WTC11 (cell line): ENCODE measurements around the gene AOX1. TPM values are rescaled to one million over a fixed set of nuclear protein-coding genes. Genes with fewer than 3 reads are reported as not detected.

Experiments
- ATAC-seq: fragments of 200-7000 bp; cut with Tn5 transposase; 2 replicates; pipeline ENCODE4 v1.10.0; 2021; ENCODE audit warnings: mild to moderate bottlenecking, moderate library complexity
- CTCF ChIA-PET: fragments of 300-600 bp; sonication (Branson Sonifier 250); formaldehyde crosslinking; loops from one replicate; lab custom pipeline; 2021; ENCODE audit warnings: antibody characterized with exemption; lab: Charles Lee
- POLR2A ChIA-PET: fragments of 350-600 bp; sonication (Branson Sonifier 250); formaldehyde crosslinking; loops from one replicate; lab custom pipeline; 2021; ENCODE audit warnings: antibody characterized with exemption; lab: Charles Lee
- DNase-seq: peaks from one replicate; pipeline ENCODE4 v3.0.0; 2021; ENCODE audit warnings: low spot score
- H3K27ac Mint-ChIP-seq: 2 replicates; pipeline ENCODE4 v1.8.0; 2021; ENCODE audit warnings: mixed read lengths
- H3K27me3 Mint-ChIP-seq: 2 replicates; pipeline ENCODE4 v1.8.0; 2021; ENCODE audit warnings: low read depth, mild to moderate bottlenecking, moderate library complexity, mixed read lengths
- H3K36me3 Mint-ChIP-seq: 2 replicates; pipeline ENCODE4 v1.8.0; 2021; ENCODE audit warnings: mixed read lengths
- H3K4me1 Mint-ChIP-seq: 2 replicates; pipeline ENCODE4 v1.8.0; 2022; ENCODE audit warnings: mixed read lengths
- H3K4me3 Mint-ChIP-seq: 2 replicates; pipeline ENCODE4 v1.8.0; 2021; ENCODE audit warnings: mild to moderate bottlenecking, moderate library complexity, mixed read lengths
- H3K9me3 Mint-ChIP-seq: 2 replicates; pipeline ENCODE4 v1.8.0; 2021; ENCODE audit warnings: mixed read lengths
- ARID4B ChIP-seq: sonication (generic); formaldehyde crosslinking; IDR thresholded peaks from 2 replicates; pipeline ENCODE4 v1.8.0; 2023; ENCODE audit warnings: missing genetic modification reagents, mild to moderate bottlenecking, borderline replicate concordance
- CREB1 ChIP-seq: sonication (generic); formaldehyde crosslinking; IDR thresholded peaks from 2 replicates; pipeline ENCODE4 v1.8.0; 2023; ENCODE audit warnings: mild to moderate bottlenecking, missing genetic modification reagents
- CTCF ChIP-seq: fragments of 200-600 bp; IDR thresholded peaks from 2 replicates; pipeline ENCODE4 v1.8.0; 2022; ENCODE audit warnings: antibody characterized with exemption
- EMX1 ChIP-seq: fragments of 250-450 bp; sonication (Bioruptor Pico); IDR thresholded peaks from 2 replicates; pipeline ENCODE4 v1.8.0; 2021; ENCODE audit warnings: mild to moderate bottlenecking
- FOXP1 ChIP-seq: sonication (generic); formaldehyde crosslinking; IDR thresholded peaks from 2 replicates; pipeline ENCODE4 v1.8.0; 2022; ENCODE audit warnings: missing genetic modification reagents, mild to moderate bottlenecking, moderate library complexity, borderline replicate concordance
- FOXP4 ChIP-seq: sonication (generic); formaldehyde crosslinking; IDR thresholded peaks from 2 replicates; pipeline ENCODE4 v1.8.0; 2022; ENCODE audit warnings: mild to moderate bottlenecking, missing genetic modification reagents
- GTF2I ChIP-seq: fragments of 250-450 bp; sonication (Bioruptor Pico); conservative IDR thresholded peaks from 2 replicates; pipeline ENCODE4 v1.4.0; 2021; ENCODE audit warnings: mild to moderate bottlenecking
- HMGA2 ChIP-seq: fragments of 250-450 bp; sonication (Bioruptor Pico); IDR thresholded peaks from 2 replicates; pipeline ENCODE4 v1.4.0; 2021; ENCODE audit warnings: mild to moderate bottlenecking, moderate library complexity
- MAX ChIP-seq: sonication (generic); formaldehyde crosslinking; IDR thresholded peaks from 2 replicates; pipeline ENCODE4 v1.8.0; 2022; ENCODE audit warnings: mild to moderate bottlenecking, missing genetic modification reagents
- MYBL2 ChIP-seq: sonication (generic); formaldehyde crosslinking; IDR thresholded peaks from 2 replicates; pipeline ENCODE4 v1.8.1; 2023; ENCODE audit warnings: mild to moderate bottlenecking, moderate library complexity, missing genetic modification reagents
- PRDM15 ChIP-seq: sonication (generic); formaldehyde crosslinking; IDR thresholded peaks from 2 replicates; pipeline ENCODE4 v1.8.0; 2022; ENCODE audit warnings: missing genetic modification reagents
- PREB ChIP-seq: sonication (generic); formaldehyde crosslinking; IDR thresholded peaks from 2 replicates; pipeline ENCODE4 v1.8.1; 2022; ENCODE audit warnings: mild to moderate bottlenecking, missing genetic modification reagents, moderate library complexity, borderline replicate concordance
- STAT6 ChIP-seq: sonication (generic); formaldehyde crosslinking; conservative IDR thresholded peaks from 2 replicates; pipeline ENCODE4 v1.8.1; 2023; ENCODE audit warnings: mild to moderate bottlenecking, low read depth, missing genetic modification reagents, moderate library complexity
- TP53 ChIP-seq: sonication (generic); formaldehyde crosslinking; IDR thresholded peaks from 2 replicates; pipeline ENCODE4 v1.8.1; 2023; ENCODE audit warnings: mild to moderate bottlenecking, missing genetic modification reagents
- ZNF532 ChIP-seq: fragments of 250-450 bp; sonication (Bioruptor Pico); IDR thresholded peaks from 2 replicates; pipeline ENCODE4 v1.9.0; 2021; ENCODE audit warnings: mild to moderate bottlenecking, borderline replicate concordance
- total RNA-seq: library from RNA; stranded (reverse); gene quantifications from 3 replicates; pipeline ENCODE4 v1.2.3, GENCODE V29; 2021

AOX1 gene
- total RNA-seq, 1 experiment from 2014 or later: 4.8 TPM

GRCh38 chr2:200588076-200588678 lies 2.4 kb downstream of the AOX1 start (continued):
- TF ChIP-seq STAT6 (CRISPR knock-in tag) (no peak), FOXP1 (CRISPR knock-in tag) (no peak), TP53 (CRISPR knock-in tag) (no peak), HMGA2 (CRISPR knock-in tag) (no peak), CREB1 (CRISPR knock-in tag) (no peak), MAX (no peak), ZNF532 (CRISPR knock-in tag) (no peak), CTCF (no peak), ARID4B (CRISPR knock-in tag) (no peak)
- TF ChIP-seq, all 79 proteins: peak for 0

- Mint-ChIP-seq H3K27ac (no peak overlapping the region), H3K9me3 (no peaks in the 10 kb centered on the region), H3K36me3 (no peaks in the 10 kb centered on the region), H3K4me3 (no peak overlapping the region), H3K4me1 (peaks cover 7% of the 10 kb centered on the region), H3K27me3 (peaks cover 24% of the 10 kb centered on the region)
- no peak for DNase-seq
- ChIA-PET POLR2A (no interaction called here), CTCF (no interaction called here)
- ATAC-seq: no peak
- no peak for TF ChIP-seq FOXP4 (CRISPR knock-in tag)
- no peak for TF ChIP-seq EMX1 (CRISPR knock-in tag)
- TF ChIP-seq PREB: no peak
- no peak for TF ChIP-seq GTF2I (CRISPR knock-in tag)
- no peak for TF ChIP-seq MYBL2
- no peak for TF ChIP-seq PRDM15 (CRISPR knock-in tag)
Measured at GRCh38 chr2:200590090-200590489, 4.3 kb downstream of the AOX1 start.
